CD4-positive, alpha-beta T cell treated with Interleukin-6 for 4 hours (primary cell): ENCODE measurements around the gene SBSN.

ENCODE experiments used
- DNase-seq: peaks from one replicate; pipeline ENCODE4 v3.0.0-alpha.2; 2020; ENCODE audit warnings: mixed read lengths

SBSN gene

DNA sequence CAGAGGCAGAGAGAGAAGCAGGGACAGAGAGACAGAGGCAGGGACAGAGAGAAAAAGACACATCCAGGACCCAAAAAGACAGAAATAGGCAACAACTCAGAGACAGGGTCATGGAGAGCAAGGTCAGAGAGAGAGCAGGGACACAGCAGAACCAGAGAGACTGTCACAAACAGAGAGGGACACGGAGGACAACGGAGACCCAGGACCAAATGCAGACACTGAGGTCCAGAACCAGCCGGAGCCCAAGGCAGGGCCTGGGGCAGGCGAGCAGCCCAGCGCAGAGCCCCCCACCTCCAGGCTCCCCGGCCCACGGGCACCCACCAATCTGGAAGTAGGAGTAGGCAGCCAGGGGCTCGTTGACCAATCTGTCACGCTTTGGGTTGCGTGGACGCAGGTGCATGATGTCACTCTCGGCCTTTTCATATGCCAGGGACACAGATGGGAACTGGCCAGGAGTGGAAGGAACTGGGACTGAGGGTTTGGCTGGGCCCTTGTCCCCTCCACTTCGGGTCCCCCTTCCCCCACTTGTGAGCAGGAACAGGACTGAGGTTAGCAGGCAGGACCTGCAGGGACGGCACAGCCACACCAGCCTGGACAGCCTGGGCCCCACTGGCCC is 25.4 kb upstream of the SBSN start:
- no peak for DNase-seq

DNA sequence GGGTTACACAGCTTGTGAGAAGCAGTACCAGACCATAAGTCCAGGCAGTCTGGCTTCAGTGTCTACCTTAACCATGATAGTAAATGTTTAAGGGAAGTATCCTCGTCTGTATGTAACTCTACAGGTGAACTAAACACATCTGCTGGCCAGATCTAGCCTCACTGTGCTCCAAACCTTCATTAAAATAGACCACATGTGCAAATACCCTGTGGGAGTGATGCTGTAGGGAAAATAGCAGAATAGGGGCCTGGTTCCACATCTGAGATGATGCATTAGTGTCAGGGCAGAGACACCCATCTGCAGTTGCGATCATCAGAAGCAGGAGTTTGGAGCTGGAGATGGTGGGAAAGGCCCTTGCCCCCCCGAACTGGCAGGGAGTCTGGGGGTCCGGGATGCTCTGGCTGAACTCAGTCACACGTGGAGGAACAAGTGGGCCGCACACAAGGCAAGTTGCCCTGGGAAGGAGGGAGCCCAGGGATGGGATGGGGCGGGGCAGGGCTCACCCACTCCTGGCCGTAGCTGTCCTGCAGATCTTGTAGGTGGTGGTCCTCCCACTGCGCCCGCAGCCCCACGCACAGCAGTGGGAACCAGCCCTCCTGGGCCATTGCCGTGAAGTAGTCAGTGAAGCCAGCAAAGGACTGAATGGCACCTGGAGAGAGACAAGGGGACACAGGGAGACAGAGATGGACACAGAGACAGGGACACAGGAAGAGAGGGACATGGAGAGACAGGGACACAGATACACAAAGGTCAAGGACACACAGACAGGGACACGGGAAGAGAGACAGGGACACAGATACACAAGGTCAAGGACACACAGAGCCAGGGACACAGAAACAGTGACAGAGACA is 24.6 kb upstream of the SBSN start:
- no peak for DNase-seq

DNA sequence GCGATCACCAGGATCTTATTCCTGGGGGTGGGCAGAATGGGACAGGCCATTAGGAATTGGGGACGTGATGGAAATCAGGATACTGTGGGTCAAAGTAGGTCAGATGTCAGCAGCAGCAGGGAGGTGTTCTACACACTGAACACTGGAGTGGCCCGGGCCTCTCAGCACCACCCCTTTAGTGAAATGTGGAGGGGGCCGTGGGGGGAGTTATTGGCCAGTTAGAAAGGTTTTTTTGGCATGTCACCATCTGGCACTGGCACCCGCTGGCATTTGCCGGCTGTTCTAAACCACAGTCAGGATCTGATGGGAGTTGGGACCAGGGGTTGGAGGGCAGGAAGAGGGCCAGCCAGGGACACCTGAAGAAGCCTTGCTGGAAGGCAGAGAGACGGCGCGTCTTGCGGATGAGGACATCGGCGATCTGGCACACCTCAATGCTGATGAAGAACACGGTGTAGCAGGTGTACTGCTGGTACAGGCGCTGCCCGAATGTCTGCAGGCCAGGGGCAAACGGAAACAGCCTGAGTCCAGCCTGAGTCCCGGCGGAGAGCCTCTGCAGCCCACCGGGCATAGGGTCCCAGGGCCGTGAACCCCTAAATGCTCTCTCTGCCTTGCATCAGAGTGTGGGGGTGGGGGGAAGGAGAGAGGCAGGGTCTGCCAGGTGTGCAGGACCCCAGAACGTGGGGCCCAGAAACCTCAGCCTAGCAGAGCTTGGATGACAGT is 23.1 kb upstream of the SBSN start:
- DNase-seq = no peak

GRCh38 chr19:35549879-35550523 is 21.9 kb upstream of the SBSN start:
- no peak for DNase-seq

GRCh38 chr19:35549174-35549788 is 21.2 kb upstream of the SBSN start:
- DNase-seq = peak; percentile 71

DNA sequence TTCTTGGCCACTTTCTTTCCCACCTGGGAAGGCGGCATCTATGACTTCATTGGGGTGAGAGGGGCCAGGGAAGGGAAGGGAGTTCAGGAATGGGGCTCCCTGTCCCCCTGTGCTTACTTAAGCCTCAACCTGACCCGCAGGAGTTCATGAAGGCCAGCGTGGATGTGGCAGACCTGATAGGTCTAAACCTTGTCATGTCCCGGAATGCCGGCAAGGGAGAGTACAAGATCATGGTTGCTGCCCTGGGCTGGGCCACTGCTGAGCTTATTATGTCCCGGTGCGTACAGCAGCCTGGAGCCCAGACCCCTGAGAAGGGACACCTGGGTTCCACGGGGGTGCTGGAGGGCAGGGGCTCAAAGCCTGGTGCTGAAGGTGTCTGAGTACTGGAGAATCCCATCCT is 18.4 kb upstream of the SBSN start:
- DNase-seq = no peak

DNA sequence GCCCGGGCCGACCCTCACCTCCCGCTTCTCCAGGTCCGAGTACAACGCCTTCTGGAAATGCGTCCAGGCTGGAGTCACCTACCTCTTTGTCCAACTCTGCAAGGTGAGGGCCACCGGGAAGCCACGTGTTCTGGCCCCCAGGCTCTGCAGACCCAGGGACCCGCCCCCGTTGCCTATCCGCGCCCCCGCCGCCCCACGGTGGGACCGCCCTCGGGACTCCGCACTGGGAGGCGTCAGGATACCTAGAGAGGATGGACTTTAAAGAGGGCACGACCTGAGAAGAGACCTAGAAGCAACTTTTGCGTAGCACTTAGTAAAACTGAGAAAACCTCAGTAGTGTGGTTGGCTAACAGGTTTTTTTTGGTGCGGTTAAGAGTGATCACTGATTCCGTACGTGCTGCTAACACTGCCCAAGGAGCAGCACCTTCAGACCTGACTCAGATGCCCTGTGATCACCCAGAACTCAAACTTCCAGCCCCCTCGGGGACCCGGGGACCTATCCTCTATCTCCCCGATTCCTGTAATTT is 17.8 kb upstream of the SBSN start:
- peak; percentile 51 for DNase-seq

- DNase-seq = peak; percentile 87
Measured at GRCh38 chr19:35545001-35545854, 17.1 kb upstream of the SBSN start, which contains the start of gene TMEM147. Gene TMEM147 (plus strand): TSS chr19:35545626. CDS start chr19:35545740, 114 bp downstream.

GRCh38 chr19:35544110-35544802 is 16.1 kb upstream of the SBSN start:
- no peak for DNase-seq

DNA sequence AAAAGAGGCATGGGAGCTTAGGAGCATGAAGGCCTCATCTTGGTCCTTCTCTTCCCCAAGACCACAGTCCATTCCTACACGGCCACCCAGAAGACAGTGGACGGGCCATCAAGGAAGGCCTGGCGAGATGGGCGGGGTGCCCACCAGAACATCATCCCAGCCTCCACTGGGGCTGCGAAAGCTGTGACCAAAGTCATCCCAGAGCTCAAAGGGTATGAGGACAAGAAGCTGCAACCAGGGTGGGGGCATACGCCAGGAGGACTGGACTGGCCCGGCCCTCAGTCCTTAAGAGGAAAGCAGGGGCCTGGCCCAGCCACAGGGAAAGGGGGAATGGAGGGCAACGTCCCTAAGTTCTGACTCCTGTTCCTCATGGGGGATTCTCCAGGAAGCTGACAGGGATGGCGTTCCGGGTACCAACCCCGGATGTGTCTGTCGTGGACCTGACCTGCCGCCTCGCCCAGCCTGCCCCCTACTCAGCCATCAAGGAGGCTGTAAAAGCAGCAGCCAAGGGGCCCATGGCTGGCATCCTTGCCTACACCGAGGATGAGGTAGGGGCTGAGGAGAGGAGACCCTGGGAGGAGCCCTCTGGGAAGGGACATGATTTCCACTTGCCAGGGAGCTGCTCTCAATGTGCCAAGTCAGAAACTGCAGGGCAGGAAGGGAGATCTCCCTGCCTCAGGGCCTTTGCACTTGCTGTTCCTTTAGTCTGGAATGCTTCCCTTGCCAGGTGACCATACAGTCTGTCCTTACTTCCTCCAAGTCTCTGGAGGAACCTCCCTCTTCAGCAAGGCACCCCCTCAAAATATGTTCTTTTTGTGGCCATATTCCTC is 15.4 kb upstream of the SBSN start:
- no peak for DNase-seq

DNA sequence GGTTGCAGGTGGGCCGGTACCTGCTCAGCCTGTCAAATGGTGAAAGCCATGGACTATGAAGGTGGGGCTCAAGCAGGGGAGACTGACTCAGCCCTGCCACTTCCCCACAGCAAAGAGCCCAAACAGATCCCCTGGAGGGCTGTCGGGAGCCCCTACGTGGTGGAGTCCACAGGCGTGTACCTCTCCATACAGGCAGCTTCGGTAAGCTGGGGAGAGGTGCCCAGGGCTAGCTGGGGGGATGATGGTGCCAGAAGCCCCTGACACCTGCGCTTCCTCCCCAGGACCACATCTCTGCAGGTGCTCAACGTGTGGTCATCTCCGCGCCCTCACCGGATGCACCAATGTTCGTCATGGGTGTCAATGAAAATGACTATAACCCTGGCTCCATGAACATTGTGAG is 14.1 kb upstream of the SBSN start:
- no peak for DNase-seq

DNA sequence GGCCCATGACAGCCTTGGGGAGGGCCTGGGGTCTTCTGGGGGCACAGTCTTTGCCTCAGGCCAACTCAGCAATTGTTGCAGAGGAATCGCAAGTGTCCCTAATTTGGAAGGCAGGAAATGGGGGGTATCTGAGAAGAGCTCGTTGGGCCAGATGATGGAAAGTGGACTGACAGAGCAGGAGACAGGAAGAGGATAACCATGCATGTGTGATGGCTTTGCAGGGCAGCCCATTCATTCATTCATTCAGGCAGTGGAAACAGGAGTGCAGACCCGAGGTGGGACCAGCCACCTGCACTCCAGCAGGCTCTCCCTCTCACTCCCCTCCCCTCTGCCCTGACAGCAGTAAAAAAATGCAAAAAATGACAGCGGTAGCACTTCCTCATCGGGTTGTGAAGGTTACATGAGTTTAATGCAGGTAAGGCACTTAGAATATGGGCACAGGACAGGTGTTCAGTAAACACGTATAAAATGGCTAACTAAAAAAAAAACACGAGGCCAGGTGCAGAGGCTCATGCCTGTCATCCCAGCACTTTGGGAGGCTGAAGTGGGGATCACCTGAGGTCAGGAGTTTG is 12.3 kb upstream of the SBSN start:
- DNase-seq = no peak

GRCh38 chr19:35539850-35540249 is 11.7 kb upstream of the SBSN start:
- no peak for DNase-seq

- no peak for DNase-seq
Measured at GRCh38 chr19:35539314-35539713, 11.2 kb upstream of the SBSN start.

- no peak for DNase-seq
Measured at GRCh38 chr19:35534803-35535480, 6.8 kb upstream of the SBSN start.

- DNase-seq = peak; percentile 46
Measured at GRCh38 chr19:35533822-35534392, 5.8 kb upstream of the SBSN start.

DNA sequence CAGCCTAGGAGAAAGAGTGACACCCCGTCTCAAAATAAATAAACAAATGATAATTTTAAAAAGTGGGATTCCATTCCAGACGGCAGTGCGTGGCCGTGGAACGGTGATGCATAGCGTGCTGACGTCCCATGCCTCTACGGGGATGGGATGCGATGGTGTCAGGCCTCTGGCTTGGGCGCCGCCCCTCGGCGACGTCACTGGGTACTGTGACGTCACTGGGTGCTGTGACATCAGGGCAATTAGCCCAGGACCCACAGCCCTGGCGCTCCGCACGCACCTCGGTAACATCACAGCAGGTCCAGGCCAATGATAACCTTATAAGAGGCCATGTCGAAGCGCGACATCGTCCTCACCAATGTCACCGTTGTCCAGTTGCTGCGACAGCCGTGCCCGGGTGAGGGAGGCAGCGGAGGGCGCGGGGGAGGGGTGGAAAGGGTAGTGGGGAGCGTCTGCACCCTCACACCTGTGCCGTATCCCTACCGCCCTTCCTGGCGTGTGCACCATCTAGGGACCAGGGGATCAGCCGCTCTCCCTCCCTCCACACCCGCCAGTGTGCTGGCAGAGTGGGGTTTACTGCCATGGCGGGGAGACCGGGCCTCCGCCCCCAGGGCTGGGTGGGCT is 5.2 kb upstream of the SBSN start, which contains the start of gene GAPDHS:
Gene GAPDHS (plus strand): TSS at position 256 of the 621 bp plus-strand sequence. CDS start 72 bp downstream, at position 328.
- DNase-seq = no peak

DNA sequence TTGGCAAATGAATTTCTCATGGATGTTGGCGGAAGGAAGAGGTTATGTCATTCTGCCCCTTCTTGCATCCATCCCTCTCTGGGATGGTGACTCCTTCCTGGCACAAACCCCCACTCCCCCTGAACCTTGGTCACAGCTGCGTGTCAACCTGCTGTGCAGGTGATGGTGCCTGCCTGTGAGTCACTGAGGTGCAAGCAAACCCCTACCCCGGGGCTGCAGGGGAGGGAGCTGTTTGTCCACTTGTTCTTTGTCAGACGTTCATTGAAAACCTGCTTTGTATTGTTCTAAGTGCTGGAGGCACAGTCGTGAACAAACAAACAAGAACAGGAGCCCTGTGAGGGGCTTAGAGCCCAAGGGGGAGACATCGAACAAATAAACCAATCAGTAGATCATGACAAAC is 3.2 kb upstream of the SBSN start:
- DNase-seq = no peak
